K562 (cell line): ENCODE data around the gene ADGRF1. TPM values are rescaled to one million over a fixed set of nuclear protein-coding genes. Genes with fewer than 3 reads are reported as not detected.

Experiments
- ATAC-seq: fragments of 200-7000 bp; cut with Tn5 transposase; 3 replicates; pipeline ENCODE4 v1.9.1; 2020; ENCODE audit warnings: moderate library complexity
- BruUV-seq: library from RNA; stranded (reverse); fragments of 400-500 nt; replicated peaks from 2 replicates; lab custom pipeline; 2021; lab: Mats Ljungman, UMichigan
- CTCF ChIA-PET: fragments of 300-600 bp; formaldehyde crosslinking; extraction: SDS; loops from one replicate; lab custom pipeline; 2021; ENCODE audit warnings: low intra/inter-chr PET ratio; lab: Yijun Ruan, JAX
- POLR2A ChIA-PET: fragments of 300-600, 350-650 bp; sonication (Branson Sonifier 250); formaldehyde crosslinking; extraction: SDS; loops from one replicate; lab custom pipeline; 2021; ENCODE audit warnings: antibody characterized with exemption, inconsistent platforms; lab: Yijun Ruan, JAX
- DNase-seq, 4 experiments: peaks; one replicate each; pipeline versions ENCODE4 v3.0.0 to v3.0.0-alpha.2; 2011 to 2018; ENCODE audit warnings: low spot score in 3 of 4, mixed read lengths in 3 of 4; ENCODE audit errors: extremely low read depth in 1 of 4
- FAIRE-seq: peaks from 2 replicates; lab custom pipeline; 2011; peaks lifted over from hg19 to GRCh38; lab: Jason Lieb, UNC
- H2AFZ ChIP-seq: 2 replicates; pipeline ENCODE4 v1.6.0; 2011; ENCODE audit warnings: low read depth, low read length, control low read depth, inconsistent platforms
- H3K27ac ChIP-seq: fragments of 200-600 bp; 3 replicates; pipeline ENCODE4 v1.8.0; 2011; ENCODE audit warnings: low read depth, mild to moderate bottlenecking, control low read depth, inconsistent platforms, low read length, moderate library complexity, mixed read lengths; ENCODE audit errors: extremely low read depth
- H3K27me3 ChIP-seq, 2 experiments: fragments of 300-600 bp in 1 of 2; 2 replicates in 1 of 2; 3 replicates in 1 of 2; pipeline versions ENCODE4 v1.6.0 to v1.8.0; 2011; ENCODE audit warnings: inconsistent platforms in 2 of 2, low read length in 2 of 2, mild to moderate bottlenecking in 1 of 2, mixed read lengths in 1 of 2, moderate library complexity in 1 of 2; ENCODE audit not compliant: control insufficient read depth in 2 of 2, insufficient read depth in 2 of 2
- H3K36me3 ChIP-seq: fragments of 300-600 bp; 3 replicates; pipeline ENCODE4 v1.8.0; 2011; ENCODE audit warnings: mild to moderate bottlenecking, low read length, inconsistent platforms; ENCODE audit not compliant: control insufficient read depth, insufficient read depth
- H3K4me1 ChIP-seq, 2 experiments: fragments of 200-600 bp in 1 of 2; replicated peaks in 1 of 2; 2 replicates in 1 of 2; 3 replicates in 1 of 2; pipeline versions ENCODE4 v1.5.1 to v1.8.0; 2011; ENCODE audit warnings: inconsistent platforms in 2 of 2, low read length in 2 of 2, mild to moderate bottlenecking in 1 of 2, mixed read lengths in 1 of 2, moderate library complexity in 1 of 2; ENCODE audit not compliant: control insufficient read depth in 2 of 2, insufficient read depth in 2 of 2
- H3K4me2 ChIP-seq: 2 replicates; pipeline ENCODE4 v1.6.1; 2011; ENCODE audit warnings: low read length, control low read depth, inconsistent platforms, mixed read lengths; ENCODE audit not compliant: insufficient read depth
- H3K4me3 ChIP-seq: fragments of 200-600 bp; sonication (generic), shearing (Covaris generic); 2 replicates; pipeline ENCODE4 v1.5.1; 2016; ENCODE audit warnings: control low read depth, inconsistent platforms
- H3K79me2 ChIP-seq: fragments of 200-600 bp; 3 replicates; pipeline ENCODE4 v1.8.0; 2011; ENCODE audit warnings: low read length, inconsistent platforms; ENCODE audit not compliant: control insufficient read depth, insufficient read depth
- H3K9ac ChIP-seq, 2 experiments: 2 replicates each; pipeline versions ENCODE4 v1.6.0 to v1.6.1; 2011; ENCODE audit warnings: low read depth in 2 of 2, low read length in 2 of 2, control low read depth in 1 of 2, inconsistent platforms in 1 of 2, mild to moderate bottlenecking in 1 of 2, mixed read lengths in 1 of 2; ENCODE audit not compliant: insufficient read depth in 1 of 2
- H3K9me1 ChIP-seq: one replicate; pipeline ENCODE4 v1.6.0; 2011; ENCODE audit warnings: inconsistent platforms, mild to moderate bottlenecking, low read length, moderate library complexity; ENCODE audit not compliant: control insufficient read depth, insufficient read depth
- H3K9me3 ChIP-seq: replicated peaks from 2 replicates; pipeline ENCODE4 v1.5.1; 2011; ENCODE audit warnings: low read depth, low read length, inconsistent platforms; ENCODE audit not compliant: control insufficient read depth, insufficient read depth
- H4K20me1 ChIP-seq: replicated peaks from 2 replicates; pipeline ENCODE4 v1.6.1; 2011; ENCODE audit warnings: low read length, inconsistent platforms, mixed read lengths; ENCODE audit not compliant: control insufficient read depth, insufficient read depth
- EP400 ChIP-seq: fragments of 450-650 bp; IDR thresholded peaks from 2 replicates; pipeline ENCODE4 v1.6.1; 2017; ENCODE audit warnings: antibody characterized with exemption, mild to moderate bottlenecking, moderate library complexity
- KDM1A ChIP-seq, 2 experiments: fragments of 450-650 bp; IDR thresholded peaks; 2 replicates each; pipeline ENCODE4 v1.6.1; 2016; ENCODE audit warnings: mild to moderate bottlenecking in 2 of 2
- NUFIP1 ChIP-seq: fragments of 450-650 bp; IDR thresholded peaks from 2 replicates; pipeline ENCODE4 v1.6.1; 2018; ENCODE audit not compliant: partially characterized antibody
- RBM39 ChIP-seq: fragments of 200-400 bp; formaldehyde crosslinking; optimal IDR thresholded peaks from 2 replicates; pipeline ENCODE3; 2018; ENCODE audit warnings: low read depth, low read length
- RHOXF2B ChIP-seq: fragments of 250-450 bp; sonication (Bioruptor Pico); conservative IDR thresholded peaks from 2 replicates; pipeline ENCODE4 v1.5.1; 2021
- SMAD1 ChIP-seq: fragments of 150-350 bp; IDR thresholded peaks from 2 replicates; pipeline ENCODE4 v1.6.1; 2014; ENCODE audit warnings: low read length, low read depth; ENCODE audit not compliant: partially characterized antibody
- SMAD3 ChIP-seq: fragments of 450-650 bp; formaldehyde crosslinking; conservative IDR thresholded peaks from 2 replicates; pipeline ENCODE4 v1.4.0; 2020; ENCODE audit warnings: mild to moderate bottlenecking
- TAF9B ChIP-seq: fragments of 450-650 bp; IDR thresholded peaks from 2 replicates; pipeline ENCODE4 v1.6.1; 2018; ENCODE audit warnings: mild to moderate bottlenecking; ENCODE audit not compliant: partially characterized antibody
- ZNF146 ChIP-seq: IDR thresholded peaks from one replicate; pipeline ENCODE4 v1.6.1; 2018; ENCODE audit warnings: missing compliant biosample characterization; ENCODE audit not compliant: unreplicated experiment
- ZNF165 ChIP-seq: fragments of 250-450 bp; sonication (Bioruptor Pico); IDR thresholded peaks from 2 replicates; pipeline ENCODE4 v1.4.0; 2020; ENCODE audit warnings: borderline replicate concordance
- ZNF431 ChIP-seq: sonication (generic); formaldehyde crosslinking; IDR thresholded peaks from 2 replicates; pipeline ENCODE4 v1.8.0; 2022; ENCODE audit warnings: mild to moderate bottlenecking, missing genetic modification reagents
- ZNF444 ChIP-seq: fragments of 250-450 bp; sonication (Bioruptor Pico); IDR thresholded peaks from 2 replicates; pipeline ENCODE4 v1.4.0; 2020; ENCODE audit warnings: mild to moderate bottlenecking, moderate library complexity
- ZNF764 ChIP-seq: fragments of 250-450 bp; sonication (Bioruptor Pico); IDR thresholded peaks from 2 replicates; pipeline ENCODE4 v1.4.0; 2020; ENCODE audit warnings: low read depth, mild to moderate bottlenecking, moderate library complexity
- WGBS: fragments of 100-300 bp; shearing (Covaris generic); methylation state at CpG from one replicate; pipeline ENCODE4 v1.1.6; 2016; ENCODE audit warnings: low coverage, mixed read lengths; ENCODE audit not compliant: insufficient coverage; ENCODE audit errors: missing lambda C conversion rate; 5-methylcytosine and 5-hydroxymethylcytosine counted together
- in situ Hi-C: fragments of 300-500 bp; cut with MboI; formaldehyde crosslinking; loops from 4 replicates; pipeline ENCODE4 v1.15.0; 2018; ENCODE audit warnings: inconsistent platforms, mixed read lengths
- intact Hi-C: fragments of 100-400 bp; cut with micrococcal nuclease; formaldehyde crosslinking; loops from 2 replicates; pipeline ENCODE4 v1.14.2; 2022
- polyA plus RNA-seq, 8 experiments: library from polyadenylated mRNA; depleted of rRNA in 4 of 8; stranded (reverse) in 5 of 8; unstranded in 3 of 8; fragments of >200 nt; fragmentation: Nextera tagmentation in 2 of 8; fragmentation: Illumina TruSeq in 1 of 8; extraction: Ambion mirVana in 2 of 8; extraction: Trizol in 1 of 8; gene quantifications; 2 replicates each; pipeline versions ENCODE4 v1.2.1 to v1.2.3, GENCODE V29; 2011 to 2014; ENCODE audit warnings: inconsistent platforms in 1 of 8, missing spikeins in 1 of 8
- total RNA-seq, 7 experiments: library from RNA; depleted of rRNA in 6 of 7; stranded (reverse); fragments of >200 nt in 6 of 7; fragmentation: Illumina TruSeq in 2 of 7; extraction: Trizol in 2 of 7; gene quantifications; 2 replicates each; pipeline versions ENCODE4 v1.2.1 to v1.2.3, GENCODE V29; 2011 to 2021; ENCODE audit warnings: low replicate concordance in 1 of 7
- TF ChIP-seq, protein P1 (sequence below): fragments of 250-450 bp; sonication (Bioruptor Pico); IDR thresholded peaks from 2 replicates; pipeline ENCODE4 v1.4.0; 2020; ENCODE audit warnings: borderline replicate concordance

The ADGRF1 gene
- total and polyA plus RNA-seq, 9 of the 15 experiments (the other 6 are each of a cell fraction or from before 2014, with no cell fraction given): not detected

GRCh38 chr6:46969206-46969605 lies 72.9 kb downstream of the ADGRF1 start:
- FAIRE-seq (peak; percentile 70), ATAC-seq (no peak), DNase-seq (no peak)
- no peak overlapping the region for H3K4me3 ChIP-seq
- no peak overlapping the region for H3K27ac ChIP-seq
- no peaks in the 10 kb centered on the region for H3K9me1 ChIP-seq
- no peaks in the 10 kb centered on the region; the same call in 1 of the 2 replicates for H4K20me1 ChIP-seq
- no peak overlapping the region for H2AFZ ChIP-seq
- H3K4me1 ChIP-seq: no peaks in the 10 kb centered on the region
- ChIA-PET POLR2A (no interaction called here), CTCF (interaction anchor here (0.6 kb wide), 1 partner anchor 331 kb away, joined by 4 read pairs; no protein-coding TSS in a partner anchor)
- H3K36me3 ChIP-seq: no peaks in the 10 kb centered on the region
- WGBS: 4% methylated on average over 1 of the region's 1 CpG
- H3K4me2 ChIP-seq: no peak overlapping the region
- H3K27me3 ChIP-seq: no peaks in the 10 kb centered on the region
- in situ Hi-C loops: no loop called here
- no peaks in the 10 kb centered on the region for H3K79me2 ChIP-seq
- intact Hi-C loops: no loop called here
- no TSS peak for BruUV-seq
- no peak overlapping the region for H3K9ac ChIP-seq
- no peak for TF ChIP-seq ZNF764 (CRISPR knock-in tag)
- TF ChIP-seq NUFIP1: no peak
- no peak for TF ChIP-seq EP400
- H3K9me3 ChIP-seq: no peaks in the 10 kb centered on the region

DNA sequence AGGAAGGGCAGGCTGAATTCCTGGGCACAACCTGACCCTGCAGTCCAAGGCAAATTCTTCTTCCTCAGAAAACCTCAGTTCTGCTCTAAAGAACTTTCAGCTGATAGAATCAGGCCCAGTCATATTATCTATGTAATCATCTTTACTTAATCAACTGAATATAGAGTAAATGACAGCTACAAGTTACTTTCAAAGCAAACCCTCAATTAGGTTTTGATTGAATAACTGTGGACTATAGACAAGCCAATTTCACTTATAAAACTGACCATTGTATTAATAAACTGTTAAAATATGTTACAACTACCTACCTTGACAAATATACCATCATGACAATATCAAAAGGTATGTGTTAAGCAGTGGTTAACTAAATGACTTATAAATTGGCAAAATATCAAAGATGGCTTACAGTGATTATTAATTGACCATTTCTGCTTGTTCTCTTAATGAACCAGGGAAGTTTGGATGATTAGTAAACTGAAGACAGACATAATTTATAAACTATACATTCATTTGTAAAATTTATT lies 74.2 kb downstream of the ADGRF1 start:
- Histone ChIP-seq H2AFZ (no peak overlapping the region), H3K27me3 (no peaks in the 10 kb centered on the region), H3K79me2 (no peaks in the 10 kb centered on the region), H3K36me3 (no peaks in the 10 kb centered on the region), H3K9me3 (no peaks in the 10 kb centered on the region), H3K4me3 (no peak overlapping the region), H3K4me2 (no peak overlapping the region), H3K27ac (no peak overlapping the region), H3K9ac (no peak overlapping the region), H4K20me1 (no peaks in the 10 kb centered on the region), H3K4me1 (no peaks in the 10 kb centered on the region), H3K9me1 (no peaks in the 10 kb centered on the region)
- ChIA-PET CTCF (no interaction called here), POLR2A (no interaction called here)
- BruUV-seq: no TSS peak
- in situ Hi-C loops (no loop called here), intact Hi-C loops (no loop called here)
- no peak for FAIRE-seq
- no peak for DNase-seq
- ATAC-seq: no peak
- TF ChIP-seq KDM1A (IDR thresholded peaks at IDR 0.05) (no peak), RBM39 (no peak), SMAD1 (no peak), SMAD3 (CRISPR knock-in tag) (no peak), ZNF146 (CRISPR knock-in tag) (no peak), TAF9B (no peak), ZNF444 (CRISPR knock-in tag) (no peak), ZNF165 (CRISPR knock-in tag) (no peak), RHOXF2B (CRISPR knock-in tag) (no peak), ZNF431 (CRISPR knock-in tag) (no peak)
- TF ChIP-seq, protein P1, sequence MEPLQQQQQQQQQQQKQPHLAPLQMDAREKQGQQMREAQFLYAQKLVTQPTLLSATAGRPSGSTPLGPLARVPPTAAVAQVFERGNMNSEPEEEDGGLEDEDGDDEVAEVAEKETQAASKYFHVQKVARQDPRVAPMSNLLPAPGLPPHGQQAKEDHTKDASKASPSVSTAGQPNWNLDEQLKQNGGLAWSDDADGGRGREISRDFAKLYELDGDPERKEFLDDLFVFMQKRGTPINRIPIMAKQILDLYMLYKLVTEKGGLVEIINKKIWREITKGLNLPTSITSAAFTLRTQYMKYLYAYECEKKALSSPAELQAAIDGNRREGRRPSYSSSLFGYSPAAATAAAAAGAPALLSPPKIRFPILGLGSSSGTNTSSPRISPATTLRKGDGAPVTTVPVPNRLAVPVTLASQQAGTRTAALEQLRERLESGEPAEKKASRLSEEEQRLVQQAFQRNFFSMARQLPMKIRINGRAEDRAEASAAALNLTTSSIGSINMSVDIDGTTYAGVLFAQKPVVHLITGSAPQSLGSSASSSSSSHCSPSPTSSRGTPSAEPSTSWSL (CRISPR knock-in tag): no peak
